Coronary artery (tissue), 2 donors: ENCODE data around the gene LIF.
A peak's percentile ranks its signal among the peaks of the same experiment; 100 is the strongest.

Source experiments
- DNase-seq: peaks from one replicate; pipeline ENCODE4 v3.0.0-alpha.2; 2017; ENCODE audit warnings: low spot score
- H3K27ac ChIP-seq, 2 donors: fragments of 200-600 bp; sonication (generic); one replicate each; pipeline ENCODE4 v1.5.1; 2016 to 2019
- H3K4me3 ChIP-seq: fragments of 200-600 bp; sonication (generic); 2 replicates; pipeline ENCODE4 v1.5.1; 2016; ENCODE audit warnings: mild to moderate bottlenecking, moderate library complexity
- CTCF ChIP-seq: fragments of 200-600 bp; sonication (generic); IDR thresholded peaks from one replicate; pipeline ENCODE4 v1.5.1; 2019; ENCODE audit warnings: antibody characterized with exemption

LIF gene

DNA sequence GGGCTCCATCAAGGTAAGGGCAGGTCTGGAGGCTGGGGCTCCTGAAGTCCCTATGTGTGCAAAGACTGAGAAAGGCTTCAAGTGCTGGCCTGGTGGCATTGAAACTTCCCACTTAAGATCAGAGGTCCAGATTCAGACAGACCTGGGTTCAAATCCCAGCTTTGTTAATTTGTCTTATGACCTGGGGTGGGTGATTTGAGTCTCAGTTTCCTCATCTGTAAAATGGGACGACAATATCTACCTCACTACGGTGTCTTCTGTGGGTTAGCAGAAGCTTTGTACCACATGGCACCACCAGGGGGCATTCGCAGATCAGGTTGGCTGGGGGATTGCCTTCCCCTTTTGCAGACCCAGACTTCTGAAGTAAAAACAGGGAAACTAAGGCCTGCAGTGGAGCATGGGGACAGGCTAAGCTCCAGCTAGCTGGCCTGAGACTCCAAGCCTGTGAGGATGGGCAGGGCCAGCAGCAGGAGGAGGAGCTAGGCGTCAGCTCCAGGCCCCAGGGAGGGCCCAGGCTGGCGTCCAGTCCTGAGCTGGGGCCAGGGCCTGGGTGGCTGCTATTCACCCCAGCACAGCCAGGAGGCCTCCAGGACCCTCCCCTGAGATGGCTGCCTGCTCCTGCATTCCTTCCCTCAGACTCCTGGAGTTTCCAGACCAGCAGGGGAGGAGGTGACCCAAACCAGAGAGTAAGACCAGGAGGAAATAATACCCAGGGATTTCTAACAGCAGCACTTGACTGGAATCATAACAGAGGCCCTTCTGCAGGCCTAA is 41.3 kb upstream of the LIF start:
- Histone ChIP-seq H3K4me3 (peak overlapping the region; percentile 95), H3K27ac (peak overlapping the region; percentile 87 to 95)
- DNase-seq = peak; percentile 95
- TF ChIP-seq CTCF = peak; percentile 68

GRCh38 chr22:30286813-30287647 is 40.5 kb upstream of the LIF start:
- Histone ChIP-seq H3K27ac (peak overlapping the region in 1 of 2 donors; percentile 95), H3K4me3 (no peak overlapping the region)
- DNase-seq = no peak
- TF ChIP-seq CTCF = peak; percentile 84

- H3K4me3 ChIP-seq = no peak overlapping the region
- no peak for DNase-seq
- TF ChIP-seq CTCF = no peak
- no peak overlapping the region for H3K27ac ChIP-seq
Measured at GRCh38 chr22:30286331-30286730, 39.8 kb upstream of the LIF start.

DNA sequence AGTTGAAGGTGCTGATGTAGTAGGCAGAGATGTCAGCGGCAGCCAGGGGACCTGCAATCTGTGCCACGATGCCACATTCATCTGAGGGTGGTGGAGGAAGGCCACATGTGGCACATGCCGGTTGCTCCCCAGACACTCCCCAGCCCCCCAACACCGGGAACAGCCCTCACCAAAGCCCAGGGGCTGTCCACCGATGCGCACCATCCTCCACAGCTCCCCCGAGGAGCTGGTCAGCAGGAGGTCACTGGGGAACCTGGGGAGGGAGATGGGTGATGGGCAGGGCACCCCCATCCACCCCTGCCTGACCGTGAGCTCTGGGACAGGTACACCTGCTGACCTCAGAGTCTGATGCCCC is 39.3 kb upstream of the LIF start:
- DNase-seq = no peak
- Histone ChIP-seq H3K4me3 (no peak overlapping the region), H3K27ac (no peak overlapping the region)
- TF ChIP-seq CTCF = no peak

GRCh38 chr22:30285176-30285845 is 38.8 kb upstream of the LIF start:
- DNase-seq = no peak
- Histone ChIP-seq H3K27ac (no peak overlapping the region), H3K4me3 (no peak overlapping the region)
- no peak for TF ChIP-seq CTCF

GRCh38 chr22:30284666-30285065 is 38.1 kb upstream of the LIF start:
- Histone ChIP-seq H3K27ac (no peak overlapping the region), H3K4me3 (no peak overlapping the region)
- TF ChIP-seq CTCF = no peak
- DNase-seq = no peak
